ENCODE results near the gene LRCH1.
A peak's percentile ranks its signal among the peaks of the same experiment; 100 is the strongest.
"Not testable (repeated sequence)": the region's sequence is repeated elsewhere in the genome, so short reads cannot be mapped to it uniquely, and the experiment has no call there.

The LRCH1 gene

GRCh38 chr13:46753137-46753536 lies 200.2 kb downstream of the LRCH1 start:
- no peak for DNase-seq (ENCODE audit: low read depth, low spot score)

- DNase-seq (ENCODE audit: low read depth, low spot score) = no peak
These were observed 200.9 kb downstream of the LRCH1 start for GRCh38 chr13:46753917-46754316.

DNA sequence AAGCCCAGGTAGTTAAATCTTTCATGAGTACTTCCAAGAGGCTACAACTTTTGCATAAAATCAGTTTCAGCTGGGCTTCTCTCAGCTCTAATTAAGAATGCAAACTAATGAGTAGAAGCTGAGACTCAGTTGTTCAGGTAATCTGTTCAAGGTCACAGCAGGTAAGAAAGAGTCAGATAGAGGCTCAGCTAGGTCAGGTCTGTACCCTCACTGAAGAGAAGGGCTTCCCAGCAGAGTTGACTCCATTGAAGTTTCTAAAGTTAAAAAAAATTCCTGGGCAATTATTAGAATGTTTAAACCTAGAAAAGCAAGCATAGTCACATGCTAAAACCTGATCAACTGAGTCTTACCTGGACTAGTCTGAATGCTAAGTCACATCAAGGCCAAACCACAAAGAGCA lies 201.8 kb downstream of the LRCH1 start:
- no peak for DNase-seq (ENCODE audit: low read depth, low spot score)

GRCh38 chr13:46755508-46755907 lies 202.5 kb downstream of the LRCH1 start:
- not testable (repeated sequence) for DNase-seq (ENCODE audit: low read depth, low spot score)

DNA sequence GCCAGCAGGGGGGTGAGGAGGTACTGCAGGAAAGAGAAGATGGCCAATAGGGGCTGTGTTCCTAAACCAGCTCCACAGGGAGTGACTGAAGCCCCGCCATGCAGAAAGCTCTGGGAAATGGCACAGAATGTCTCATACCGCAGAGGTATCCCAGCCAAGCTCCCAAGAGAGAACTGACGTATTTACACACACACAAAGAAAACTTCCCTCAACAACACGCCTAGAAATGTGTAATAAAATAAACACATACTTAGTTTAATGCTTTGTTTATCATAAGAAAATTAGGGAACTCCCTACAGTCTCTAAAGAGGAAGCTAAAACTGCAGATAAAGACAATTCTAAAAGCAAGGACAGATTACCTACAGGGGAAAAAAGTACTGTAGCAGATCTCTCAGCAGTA lies 204.0 kb downstream of the LRCH1 start:
- peak; percentile 83 for DNase-seq (ENCODE audit: low read depth, low spot score)

DNA sequence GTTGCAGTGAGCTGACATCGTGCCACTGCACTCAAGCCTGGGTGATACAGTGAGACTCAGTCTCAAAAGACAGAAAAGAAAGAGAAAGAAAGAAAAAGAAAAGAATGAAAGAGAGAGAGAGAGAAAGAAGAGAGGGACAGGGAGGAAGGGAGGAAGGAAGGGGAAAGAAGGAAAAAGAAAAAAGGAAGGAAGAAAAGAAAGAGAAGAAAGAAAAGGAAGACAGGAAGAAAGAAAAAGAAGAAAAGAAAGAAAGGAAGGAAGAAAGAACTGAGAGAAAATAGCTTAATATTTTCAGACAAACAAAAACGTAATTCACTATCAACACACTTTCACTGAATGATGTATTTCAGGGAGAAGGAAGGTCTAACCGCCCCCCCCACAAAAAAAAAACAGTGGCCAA lies 204.7 kb downstream of the LRCH1 start:
- DNase-seq (ENCODE audit: low read depth, low spot score) = no peak

GRCh38 chr13:46759846-46760245 lies 206.9 kb downstream of the LRCH1 start:
- no peak for DNase-seq (ENCODE audit: low read depth, low spot score)

DNA sequence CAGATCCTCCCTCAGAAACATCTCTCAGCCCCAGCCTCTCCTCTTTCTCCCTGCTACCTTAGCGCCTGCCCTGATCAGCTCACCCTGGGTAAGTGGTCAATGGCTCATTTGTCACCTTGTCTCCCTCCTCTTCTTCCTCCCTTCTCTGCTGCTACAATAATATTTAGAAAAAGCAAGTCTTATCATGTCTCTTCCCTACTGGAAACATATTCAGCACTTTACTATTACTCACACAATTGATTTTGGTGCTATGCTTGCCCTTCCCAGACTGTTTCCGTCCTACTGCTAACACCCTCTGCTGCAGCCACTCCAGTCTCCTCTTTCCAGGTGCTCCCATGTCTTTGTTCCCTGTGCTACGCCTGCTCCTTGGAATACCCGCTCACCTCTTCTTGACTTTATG lies 208.2 kb downstream of the LRCH1 start:
- DNase-seq (ENCODE audit: low read depth, low spot score) = no peak

DNA sequence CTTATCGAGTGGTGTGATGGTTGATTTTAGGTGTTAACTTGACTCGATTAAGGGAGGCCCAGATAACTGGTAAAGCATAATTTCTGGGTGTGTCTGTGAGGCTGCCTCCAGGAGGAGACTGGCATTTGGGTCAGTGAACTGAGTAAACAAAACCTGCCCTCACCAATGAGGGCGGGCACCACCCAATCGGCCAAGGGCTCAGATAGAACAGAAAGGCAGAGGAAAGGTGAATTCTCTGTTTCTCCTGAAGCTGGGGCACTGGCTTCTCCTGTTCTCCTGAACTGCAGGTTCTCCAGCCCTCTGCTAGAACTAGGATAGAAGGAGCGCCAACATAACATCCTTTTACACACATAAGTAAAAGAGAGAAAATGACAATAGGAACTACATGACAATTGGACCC lies 208.9 kb downstream of the LRCH1 start:
- no peak for DNase-seq (ENCODE audit: low read depth, low spot score)

- DNase-seq (ENCODE audit: low read depth, low spot score) = not testable (repeated sequence)
These were observed 217.0 kb downstream of the LRCH1 start for GRCh38 chr13:46769925-46770324.

GRCh38 chr13:46771693-46772092 lies 218.7 kb downstream of the LRCH1 start:
- DNase-seq (ENCODE audit: low read depth, low spot score) = no peak

DNA sequence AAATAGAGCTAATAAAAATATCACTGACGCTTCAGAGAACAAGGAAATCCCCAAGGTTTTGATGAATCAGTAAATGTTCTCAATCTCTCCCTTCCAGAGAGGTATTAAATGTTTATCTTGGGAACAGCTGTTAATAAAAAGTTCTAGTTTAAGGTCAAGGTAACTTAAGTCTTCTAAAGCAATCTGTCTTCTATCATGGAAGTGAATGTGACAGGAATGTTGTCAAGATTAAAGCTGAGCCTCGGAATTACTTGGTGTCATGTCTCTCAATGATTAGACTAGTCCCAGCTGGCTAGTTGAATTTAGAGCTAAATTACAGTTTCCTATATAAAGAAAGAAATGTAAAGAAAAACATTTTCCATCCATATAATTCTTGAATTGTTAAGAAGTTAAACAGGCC lies 220.6 kb downstream of the LRCH1 start:
- no peak for DNase-seq (ENCODE audit: low read depth, low spot score)

DNA sequence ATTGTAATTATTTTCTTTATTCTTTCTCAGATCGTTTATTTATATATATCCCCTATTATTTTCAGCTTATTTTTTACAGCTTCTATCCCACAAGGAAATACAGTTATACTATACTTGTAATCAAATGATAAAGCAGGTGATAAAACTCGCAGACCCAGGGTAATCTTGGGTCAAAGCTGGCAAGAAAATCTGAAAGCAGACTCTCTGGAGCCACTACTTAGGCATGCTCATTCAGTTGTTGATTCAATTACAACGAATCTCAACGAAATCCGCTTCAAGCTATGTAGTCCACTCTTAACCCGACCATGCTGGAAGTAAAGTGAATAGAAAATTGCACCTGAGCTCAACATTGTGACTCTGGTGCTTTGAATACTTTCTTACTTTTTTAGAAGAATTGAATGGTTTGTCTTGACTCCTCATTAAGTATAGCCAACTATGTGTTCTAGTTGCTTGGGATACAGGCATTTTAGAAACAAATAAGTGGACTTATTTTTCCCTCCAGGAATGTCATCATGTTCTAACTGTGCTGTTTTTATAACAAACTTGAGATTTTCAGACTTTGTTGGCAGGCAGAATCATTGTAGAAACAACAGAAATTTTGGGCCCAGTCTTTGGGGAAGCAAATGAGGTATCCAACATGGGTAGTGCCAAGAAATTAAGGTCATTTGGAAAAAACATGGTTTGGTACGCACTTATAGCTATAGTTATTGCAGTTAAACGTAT lies 222.6 kb downstream of the LRCH1 start:
- DNase-seq (ENCODE audit: low read depth, low spot score) = no peak

GRCh38 chr13:46778095-46778494 lies 225.1 kb downstream of the LRCH1 start:
- DNase-seq (ENCODE audit: low read depth, low spot score) = no peak

- DNase-seq (ENCODE audit: low read depth, low spot score) = no peak
These were observed 225.9 kb downstream of the LRCH1 start for GRCh38 chr13:46778890-46779289.

GRCh38 chr13:46782066-46782465 lies 229.1 kb downstream of the LRCH1 start:
- DNase-seq (ENCODE audit: low read depth, low spot score) = no peak

- no peak for DNase-seq (ENCODE audit: low read depth, low spot score)
These were observed 229.7 kb downstream of the LRCH1 start for GRCh38 chr13:46782691-46783090.

GRCh38 chr13:46783504-46783903 lies 230.5 kb downstream of the LRCH1 start:
- DNase-seq (ENCODE audit: low read depth, low spot score) = no peak

DNA sequence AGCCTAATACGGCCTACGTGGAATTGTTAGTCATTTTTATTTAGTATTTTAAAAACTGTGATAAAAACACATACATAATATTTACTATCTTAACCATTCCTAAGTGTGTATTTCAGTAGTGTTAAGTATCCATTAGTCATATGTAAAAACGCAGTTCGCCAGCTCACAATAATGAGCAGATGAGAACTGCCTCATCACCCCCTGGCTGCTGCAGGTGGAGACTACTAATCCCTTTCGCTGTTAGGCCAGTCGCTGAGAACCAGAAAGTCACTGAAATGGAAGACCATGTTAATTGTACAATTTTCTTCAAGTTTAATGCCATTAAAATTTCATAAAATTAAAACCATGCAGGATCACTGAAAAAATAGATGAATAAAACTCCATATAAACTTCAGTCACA lies 242.4 kb downstream of the LRCH1 start:
- DNase-seq (ENCODE audit: low read depth, low spot score) = no peak

DNA sequence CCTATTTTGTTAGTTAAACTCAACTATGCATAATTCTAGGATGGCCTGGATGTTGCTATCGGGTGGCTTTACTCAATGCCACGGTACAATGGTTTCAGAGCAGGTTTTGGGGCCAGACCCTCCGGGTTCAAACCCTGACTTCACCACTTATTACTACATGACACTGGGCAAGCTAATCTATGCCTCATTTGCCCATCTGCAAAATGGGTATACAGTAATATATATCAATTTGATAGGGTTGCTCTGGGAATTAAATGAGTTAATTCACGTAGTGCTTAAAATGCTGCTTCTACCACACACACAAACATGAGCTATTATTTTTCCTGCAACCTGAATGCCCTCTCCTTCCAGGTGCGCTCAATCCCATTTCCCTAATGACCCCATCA lies 243.2 kb downstream of the LRCH1 start:
- DNase-seq (ENCODE audit: low read depth, low spot score) = no peak

DNA sequence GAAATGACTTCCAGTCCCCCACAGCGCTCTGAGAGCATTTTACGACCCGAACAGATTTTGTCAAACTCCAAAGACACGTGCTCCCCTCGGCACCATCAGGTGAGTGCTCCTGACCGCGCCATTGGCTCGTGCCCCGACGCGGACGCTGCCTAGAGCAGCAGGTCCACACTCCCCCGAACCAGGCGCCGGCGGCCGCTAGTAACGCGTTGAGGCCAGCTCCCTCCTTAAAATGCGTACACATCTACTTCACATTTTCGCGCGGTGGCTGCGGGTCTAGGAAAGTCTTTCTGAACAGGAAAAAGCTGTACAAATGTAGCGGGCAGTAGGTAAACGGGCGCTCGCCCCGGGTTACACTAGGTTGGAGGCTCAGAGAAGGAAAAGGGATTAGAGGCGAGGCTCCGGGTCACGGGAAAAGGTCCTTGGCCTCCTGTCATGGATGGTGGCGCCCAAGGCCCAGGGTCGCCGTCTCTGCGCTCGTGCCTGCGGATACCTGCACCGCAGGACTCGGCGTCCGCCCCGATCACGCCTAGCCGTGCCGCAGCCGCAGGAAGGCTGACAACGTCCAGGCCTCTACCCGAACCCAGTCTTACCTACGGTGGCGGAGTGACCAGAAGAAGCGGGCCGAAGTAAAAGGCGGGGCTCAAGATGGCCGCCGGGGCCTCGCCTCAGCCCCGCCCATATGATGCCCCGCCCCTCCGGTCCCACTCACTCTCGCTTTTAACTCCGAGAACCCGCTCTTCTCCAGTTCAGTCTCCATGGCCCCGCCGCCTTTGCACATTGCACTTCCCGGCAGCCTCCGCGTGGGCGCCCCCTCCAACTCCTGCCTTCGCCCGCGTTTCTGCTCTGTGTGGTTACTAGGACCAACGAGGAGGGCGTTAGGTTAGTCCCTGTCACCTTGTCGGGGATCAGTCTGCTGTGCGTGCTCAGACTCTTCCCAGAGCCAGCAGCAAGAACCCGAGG lies 243.8 kb downstream of the LRCH1 start, which contains the start of gene ESD:
Gene ESD, minus strand, starts transcription at position 647 of the 960 bp plus-strand sequence. CDS start 5,748 bp downstream, outside the sequence.
- DNase-seq (ENCODE audit: low read depth, low spot score) = peak; percentile 68

DNA sequence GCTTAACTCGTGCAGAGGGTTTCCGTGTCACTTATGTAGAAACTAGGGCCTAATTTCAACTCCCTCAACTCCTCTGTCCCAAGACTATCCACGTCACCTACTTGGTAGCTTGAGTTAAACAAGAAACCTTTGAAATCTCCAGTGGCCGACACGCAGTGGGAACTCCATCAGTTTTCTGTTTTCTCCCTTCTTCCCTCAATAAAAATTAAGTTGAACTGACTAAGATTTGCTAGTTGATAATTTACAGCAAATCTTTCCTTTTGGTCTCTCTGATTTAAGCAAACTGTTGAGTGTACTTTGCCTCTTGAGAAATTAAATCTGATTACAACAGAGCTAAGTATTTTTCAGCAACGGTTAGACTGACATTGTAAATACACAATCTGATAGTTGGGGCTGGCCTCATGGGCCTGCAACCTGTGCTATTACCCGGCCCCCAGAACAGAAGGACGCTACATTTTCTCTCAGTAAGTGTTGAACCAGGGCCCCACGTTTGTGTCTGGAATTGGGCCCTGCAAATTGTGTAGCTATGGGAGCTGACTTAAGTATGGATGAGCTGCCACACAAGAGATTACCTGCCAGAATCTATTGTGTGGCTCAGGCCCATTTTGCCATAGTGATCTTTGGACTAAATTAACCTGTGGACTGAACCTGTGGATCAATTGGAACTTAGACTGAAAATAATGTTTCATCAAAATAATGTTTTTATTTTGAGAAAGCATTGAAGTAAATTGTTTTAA lies 244.7 kb downstream of the LRCH1 start:
- DNase-seq (ENCODE audit: low read depth, low spot score) = no peak
